GM18519 (cell line): ENCODE data around the gene MMADHC.

ENCODE experiments used
- ATAC-seq: cut with Tn5 transposase; IDR thresholded peaks from one replicate; pipeline ENCODE4 v1.9.1; 2021; ENCODE audit warnings: mild to moderate bottlenecking, moderate library complexity; ENCODE audit not compliant: unreplicated experiment, low FRiP score

Gene MMADHC

GRCh38 chr2:149559341-149560068 is 28.1 kb downstream of the MMADHC start:
- no peak for ATAC-seq

- ATAC-seq = no peak
These were observed 31.1 kb downstream of the MMADHC start for GRCh38 chr2:149556452-149556851.

- ATAC-seq = no peak
These were observed 34.7 kb downstream of the MMADHC start for GRCh38 chr2:149552830-149553229.

GRCh38 chr2:149552226-149552625 is 35.3 kb downstream of the MMADHC start:
- ATAC-seq = no peak

- ATAC-seq = no peak
These were observed 42.9 kb downstream of the MMADHC start for GRCh38 chr2:149544692-149545091.

- ATAC-seq = no peak
These were observed 43.7 kb downstream of the MMADHC start for GRCh38 chr2:149543845-149544244.

- ATAC-seq = no peak
These were observed 47.4 kb downstream of the MMADHC start for GRCh38 chr2:149540138-149540537.

GRCh38 chr2:149538138-149538833 is 49.3 kb downstream of the MMADHC start:
- ATAC-seq = no peak

- no peak for ATAC-seq
These were observed 50.4 kb downstream of the MMADHC start for GRCh38 chr2:149537092-149537726.

GRCh38 chr2:149536649-149537048 is 50.9 kb downstream of the MMADHC start:
- ATAC-seq = no peak

- ATAC-seq = no peak
These were observed 52.9 kb downstream of the MMADHC start for GRCh38 chr2:149534674-149535073.

GRCh38 chr2:149528983-149529382 is 58.6 kb downstream of the MMADHC start:
- no peak for ATAC-seq

GRCh38 chr2:149527998-149528755 is 59.4 kb downstream of the MMADHC start:
- ATAC-seq = no peak

- ATAC-seq = no peak
These were observed 60.9 kb downstream of the MMADHC start for GRCh38 chr2:149526689-149527088.

GRCh38 chr2:149525323-149525722 is 62.3 kb downstream of the MMADHC start:
- ATAC-seq = no peak
